Left kidney (tissue), 2 donors: ENCODE measurements around the gene FAM117A. TPM values are rescaled to one million over a fixed set of nuclear protein-coding genes. Genes with fewer than 3 reads are reported as not detected.

ENCODE experiments used
- DNase-seq: peaks from one replicate; pipeline ENCODE4 v3.0.0-alpha.2; 2013
- polyA plus RNA-seq: library from polyadenylated mRNA; unstranded; fragments of 120-200 nt; gene quantifications from one replicate; pipeline ENCODE4 v1.2.1, GENCODE V29; 2013; ENCODE audit not compliant: insufficient read length

Gene FAM117A
- polyA plus RNA-seq, 1 donor, result 17.3 TPM

- peak; percentile 97 for DNase-seq
Observed at GRCh38 chr17:49707608-49708514, 56.1 kb downstream of the FAM117A start, which contains the start of gene SLC35B1. TSS of gene SLC35B1 (minus strand) at chr17:49707964. CDS start at chr17:49707833, 131 bp downstream.

- no peak for DNase-seq
Observed at GRCh38 chr17:49707246-49707607, 56.7 kb downstream of the FAM117A start.

GRCh38 chr17:49705254-49705653, 58.7 kb downstream of the FAM117A start:
- no peak for DNase-seq

- DNase-seq, result no peak
Observed at GRCh38 chr17:49703557-49704277, 60.2 kb downstream of the FAM117A start.

GRCh38 chr17:49700960-49701359, 63.0 kb downstream of the FAM117A start:
- DNase-seq, result no peak

GRCh38 chr17:49699966-49700575, 63.9 kb downstream of the FAM117A start:
- no peak for DNase-seq

GRCh38 chr17:49698005-49698404, 65.9 kb downstream of the FAM117A start:
- DNase-seq, result no peak

- DNase-seq, result no peak
Observed at GRCh38 chr17:49696233-49696761, 67.6 kb downstream of the FAM117A start.

- no peak for DNase-seq
Observed at GRCh38 chr17:49695698-49696232, 68.2 kb downstream of the FAM117A start.

- DNase-seq, result no peak
Observed at GRCh38 chr17:49694847-49695697, 68.9 kb downstream of the FAM117A start.

GRCh38 chr17:49692751-49693150, 71.2 kb downstream of the FAM117A start:
- DNase-seq, result no peak

GRCh38 chr17:49691677-49692191, 72.2 kb downstream of the FAM117A start:
- DNase-seq, result no peak

- no peak for DNase-seq
Observed at GRCh38 chr17:49691086-49691676, 72.8 kb downstream of the FAM117A start.

- no peak for DNase-seq
Observed at GRCh38 chr17:49690256-49690655, 73.7 kb downstream of the FAM117A start.

GRCh38 chr17:49688848-49689247, 75.1 kb downstream of the FAM117A start:
- no peak for DNase-seq

GRCh38 chr17:49687878-49688491, 75.9 kb downstream of the FAM117A start:
- no peak for DNase-seq

GRCh38 chr17:49681106-49681979, 82.6 kb downstream of the FAM117A start:
- DNase-seq, result no peak

GRCh38 chr17:49680314-49680713, 83.6 kb downstream of the FAM117A start:
- no peak for DNase-seq
